Adrenal gland (tissue), 5 donors: Measurements from ENCODE around the gene SEC24C.

Experiments
- POLR2A ChIP-seq, 2 donors: fragments of 450-650 bp; IDR thresholded peaks; one replicate each; pipeline ENCODE4 v1.6.1; 2017; ENCODE audit warnings: antibody characterized with exemption in 2 of 2, mild to moderate bottlenecking in 2 of 2, moderate library complexity in 1 of 2
- TF ChIP-seq, protein P1 (sequence below), 6 experiments: fragments of 450-650 bp in 4 of 6; fragments of 200-600 bp in 2 of 6; sonication (generic) in 1 of 6; IDR thresholded peaks; 1 replicate in 5 of 6; 2 replicates in 1 of 6; pipeline versions ENCODE4 v1.5.1 to v1.8.0; 2016 to 2021; ENCODE audit warnings: antibody characterized with exemption in 6 of 6, mild to moderate bottlenecking in 2 of 6, moderate library complexity in 1 of 6
- donor health status: DM: no; HTN: no; CAD: no.

DNA sequence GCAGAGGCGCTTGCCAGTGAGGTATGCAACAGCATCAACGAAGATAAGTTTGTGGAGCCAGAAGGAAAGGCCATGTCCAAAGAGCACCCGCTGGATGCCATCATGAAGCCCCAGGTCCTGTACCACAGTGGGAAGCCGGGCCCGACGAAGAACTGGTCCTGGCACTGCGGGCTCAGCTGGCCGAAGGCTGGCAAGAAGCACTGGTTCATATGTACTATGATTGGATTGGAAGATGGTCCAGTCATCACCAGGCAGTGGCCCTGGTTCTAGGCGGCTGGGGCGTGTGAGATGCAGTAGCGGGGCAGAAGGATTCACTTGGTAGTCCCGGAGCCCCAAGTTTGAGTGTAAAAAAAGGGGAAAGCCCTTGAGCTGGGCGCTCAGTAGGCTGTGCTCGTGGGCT lies 63.3 kb downstream of the SEC24C start:
- TF ChIP-seq, protein P1, sequence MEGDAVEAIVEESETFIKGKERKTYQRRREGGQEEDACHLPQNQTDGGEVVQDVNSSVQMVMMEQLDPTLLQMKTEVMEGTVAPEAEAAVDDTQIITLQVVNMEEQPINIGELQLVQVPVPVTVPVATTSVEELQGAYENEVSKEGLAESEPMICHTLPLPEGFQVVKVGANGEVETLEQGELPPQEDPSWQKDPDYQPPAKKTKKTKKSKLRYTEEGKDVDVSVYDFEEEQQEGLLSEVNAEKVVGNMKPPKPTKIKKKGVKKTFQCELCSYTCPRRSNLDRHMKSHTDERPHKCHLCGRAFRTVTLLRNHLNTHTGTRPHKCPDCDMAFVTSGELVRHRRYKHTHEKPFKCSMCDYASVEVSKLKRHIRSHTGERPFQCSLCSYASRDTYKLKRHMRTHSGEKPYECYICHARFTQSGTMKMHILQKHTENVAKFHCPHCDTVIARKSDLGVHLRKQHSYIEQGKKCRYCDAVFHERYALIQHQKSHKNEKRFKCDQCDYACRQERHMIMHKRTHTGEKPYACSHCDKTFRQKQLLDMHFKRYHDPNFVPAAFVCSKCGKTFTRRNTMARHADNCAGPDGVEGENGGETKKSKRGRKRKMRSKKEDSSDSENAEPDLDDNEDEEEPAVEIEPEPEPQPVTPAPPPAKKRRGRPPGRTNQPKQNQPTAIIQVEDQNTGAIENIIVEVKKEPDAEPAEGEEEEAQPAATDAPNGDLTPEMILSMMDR (IDR thresholded peaks at IDR 0.05): no peak
- TF ChIP-seq POLR2A (IDR thresholded peaks at IDR 0.05): no peak
